Measurements from ENCODE around the gene PSMD2. TPM values are rescaled to one million over a fixed set of nuclear protein-coding genes. Genes with fewer than 3 reads are reported as not detected.
A peak's percentile ranks its signal among the peaks of the same experiment; 100 is the strongest.

The PSMD2 gene
- total and polyA plus RNA-seq, 10 of the 15 experiments (the other 5 are each of a cell fraction or from before 2014, with no cell fraction given) = 103 to 515 (median 197) TPM

- Histone ChIP-seq H3K36me3 (ENCODE audit: control insufficient read depth in 2 of 2, insufficient read depth in 2 of 2, low read length in 1 of 2) (peaks cover 15 to 20% of the 10 kb centered on the region in 2 experiments), H3K4me2 (ENCODE audit: control insufficient read depth, insufficient read depth) (peak overlapping the region; percentile 94), H2AFZ (ENCODE audit: control insufficient read depth, low read depth, low read length) (peak overlapping the region; percentile 19), H3K4me1 (ENCODE audit: control insufficient read depth, insufficient read depth, low read length) (peaks cover 11% of the 10 kb centered on the region), H3K9me3 (replicated peaks; ENCODE audit: control insufficient read depth, insufficient read depth, low read length) (no peaks in the 10 kb centered on the region), H4K20me1 (ENCODE audit: control insufficient read depth, insufficient read depth) (peaks cover 2% of the 10 kb centered on the region), H3K27ac (ENCODE audit: control insufficient read depth, insufficient read depth) (no peak overlapping the region; the same call in 1 of the 2 replicates), H3K79me2 (ENCODE audit: control insufficient read depth, insufficient read depth, low read length) (no peaks in the 10 kb centered on the region), H3K9ac (ENCODE audit: control insufficient read depth, insufficient read depth, low read length) (peak overlapping the region; percentile 45; the same call in 1 of the 2 replicates), H3K4me3 (peak overlapping the region; percentile 80), H3K27me3 (replicated peaks in 1 of 2; ENCODE audit: control insufficient read depth in 2 of 2, insufficient read depth in 2 of 2, low read length in 1 of 2) (no peaks in the 10 kb centered on the region)
- in situ Hi-C loops (cut with MboI) (no loop called here), intact Hi-C loops (cut with micrococcal nuclease; ENCODE audit: unreplicated experiment) (no loop called here)
- FAIRE-seq = no peak
- CTCF ChIA-PET = interaction anchor here (1.2 kb wide), 1 partner anchor 18 kb away, joined by 6 read pairs; no protein-coding TSS in a partner anchor
- SMC1A ChIA-PET (ENCODE audit: uncharacterized antibody, unreplicated experiment) = no interaction called here
- no peak; the same call in none of the 3 replicates for ATAC-seq
- DNase-seq (ENCODE audit: low read depth, low spot score) = no peak
- WGBS (ENCODE audit: insufficient coverage, insufficient replicate concordance, low lambda C conversion rate, missing lambda C conversion rate) = 51% methylated on average over 17 of the region's 17 CpGs
- RAD21 ChIA-PET (ENCODE audit: unreplicated experiment) = no interaction called here
- BruUV-seq (replicated peaks) = no TSS peak
- TF ChIP-seq RB1 (IDR thresholded peaks at IDR 0.05; ENCODE audit: borderline replicate concordance) (no peak), SIX5 (IDR thresholded peaks at IDR 0.05; ENCODE audit: low read depth, low read length, severe bottlenecking) (peak; percentile 50), SPI1 (IDR thresholded peaks at IDR 0.05; ENCODE audit: borderline replicate concordance, insufficient read depth, low read depth, low read length) (peak; percentile 29; the same call in 1 of the 2 replicates)
- POLR2A ChIA-PET = interaction anchor here (0.8 kb wide), 1 partner anchor 37 kb away, joined by 3 read pairs; no protein-coding TSS in a partner anchor
Observed at GRCh38 chr3:184336547-184337398, 37.7 kb downstream of the PSMD2 start.

- ATAC-seq (no peak), FAIRE-seq (no peak), DNase-seq (ENCODE audit: low read depth, low spot score) (no peak)
- H3K27me3 ChIP-seq (replicated peaks in 1 of 2; ENCODE audit: control insufficient read depth in 2 of 2, insufficient read depth in 2 of 2, low read length in 1 of 2) = no peaks in the 10 kb centered on the region
- H2AFZ ChIP-seq (ENCODE audit: control insufficient read depth, low read depth, low read length) = peak within 1 kb of the TSS; percentile 19
- in situ Hi-C loops (cut with MboI) (no loop called here), intact Hi-C loops (cut with micrococcal nuclease; ENCODE audit: unreplicated experiment) (no loop called here)
- peak within 1 kb of the TSS; percentile 94 for H3K4me2 ChIP-seq (ENCODE audit: control insufficient read depth, insufficient read depth)
- H3K79me2 ChIP-seq (ENCODE audit: control insufficient read depth, insufficient read depth, low read length) = no peaks in the 10 kb centered on the region
- POLR2A ChIA-PET = interaction anchor here (0.8 kb wide), 1 partner anchor 38 kb away, joined by 3 read pairs; no protein-coding TSS in a partner anchor
- H3K9me3 ChIP-seq (replicated peaks; ENCODE audit: control insufficient read depth, insufficient read depth, low read length) = no peaks in the 10 kb centered on the region
- no TSS peak for BruUV-seq (replicated peaks)
- peaks cover 11% of the 10 kb centered on the region for H3K4me1 ChIP-seq (ENCODE audit: control insufficient read depth, insufficient read depth, low read length)
- SMC1A ChIA-PET (ENCODE audit: uncharacterized antibody, unreplicated experiment) = no interaction called here
- CTCF ChIA-PET = interaction anchor here (1.2 kb wide), 1 partner anchor 18 kb away, joined by 6 read pairs; no protein-coding TSS in a partner anchor
- peak within 1 kb of the TSS; percentile 45; the same call in 1 of the 2 replicates for H3K9ac ChIP-seq (ENCODE audit: control insufficient read depth, insufficient read depth, low read length)
- WGBS (ENCODE audit: insufficient coverage, insufficient replicate concordance, low lambda C conversion rate, missing lambda C conversion rate) = 76% methylated on average over 6 of the region's 6 CpGs
- no peak within 1 kb of the TSS; the same call in 1 of the 2 replicates for H3K27ac ChIP-seq (ENCODE audit: control insufficient read depth, insufficient read depth)
- peaks cover 2% of the 10 kb centered on the region for H4K20me1 ChIP-seq (ENCODE audit: control insufficient read depth, insufficient read depth)
- H3K36me3 ChIP-seq (ENCODE audit: control insufficient read depth in 2 of 2, insufficient read depth in 2 of 2, low read length in 1 of 2) = peaks cover 9 to 15% of the 10 kb centered on the region in 2 experiments
- H3K4me3 ChIP-seq = peak within 1 kb of the TSS; percentile 80
- RAD21 ChIA-PET (ENCODE audit: unreplicated experiment) = no interaction called here
- no peak for TF ChIP-seq SMAD5 (IDR thresholded peaks at IDR 0.05; ENCODE audit: low read depth)
- TF ChIP-seq RBBP5 (conservative IDR thresholded peaks at IDR 0.05) = no peak
- no peak for TF ChIP-seq TCF12 (IDR thresholded peaks at IDR 0.05; ENCODE audit: low read depth, low read length)
- TF ChIP-seq, protein P1, sequence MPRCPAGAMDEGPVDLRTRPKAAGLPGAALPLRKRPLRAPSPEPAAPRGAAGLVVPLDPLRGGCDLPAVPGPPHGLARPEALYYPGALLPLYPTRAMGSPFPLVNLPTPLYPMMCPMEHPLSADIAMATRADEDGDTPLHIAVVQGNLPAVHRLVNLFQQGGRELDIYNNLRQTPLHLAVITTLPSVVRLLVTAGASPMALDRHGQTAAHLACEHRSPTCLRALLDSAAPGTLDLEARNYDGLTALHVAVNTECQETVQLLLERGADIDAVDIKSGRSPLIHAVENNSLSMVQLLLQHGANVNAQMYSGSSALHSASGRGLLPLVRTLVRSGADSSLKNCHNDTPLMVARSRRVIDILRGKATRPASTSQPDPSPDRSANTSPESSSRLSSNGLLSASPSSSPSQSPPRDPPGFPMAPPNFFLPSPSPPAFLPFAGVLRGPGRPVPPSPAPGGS (IDR thresholded peaks at IDR 0.05; ENCODE audit: borderline replicate concordance, insufficient read depth, low read depth, low read length, poor library complexity, severe bottlenecking) = no peak
- TF ChIP-seq POLR2AphosphoS2 (IDR thresholded peaks at IDR 0.05; ENCODE audit: low read depth, low read length) = no peak
- TF ChIP-seq TBL1XR1 (IDR thresholded peaks at IDR 0.05; ENCODE audit: low read depth, low read length) = no peak
- no peak for TF ChIP-seq IRF3 (IDR thresholded peaks at IDR 0.05)
- TF ChIP-seq SIX5 (IDR thresholded peaks at IDR 0.05; ENCODE audit: low read depth, low read length, severe bottlenecking) = no peak
- TF ChIP-seq FOXM1 (IDR thresholded peaks at IDR 0.05; ENCODE audit: low read depth, low read length) = no peak
- no peak for TF ChIP-seq PBX3 (IDR thresholded peaks at IDR 0.05; ENCODE audit: insufficient replicate concordance, low read depth, low read length)
Observed at GRCh38 chr3:184337399-184337714, 38.3 kb downstream of the PSMD2 start, which contains the start of gene FAM131A. Gene FAM131A, plus strand, starts transcription at chr3:184337600. Its CDS starts 31 bp downstream, at chr3:184337631.

Data from GM12878 (cell line).